ENCODE data around the gene LMO3.

Gene LMO3

DNA sequence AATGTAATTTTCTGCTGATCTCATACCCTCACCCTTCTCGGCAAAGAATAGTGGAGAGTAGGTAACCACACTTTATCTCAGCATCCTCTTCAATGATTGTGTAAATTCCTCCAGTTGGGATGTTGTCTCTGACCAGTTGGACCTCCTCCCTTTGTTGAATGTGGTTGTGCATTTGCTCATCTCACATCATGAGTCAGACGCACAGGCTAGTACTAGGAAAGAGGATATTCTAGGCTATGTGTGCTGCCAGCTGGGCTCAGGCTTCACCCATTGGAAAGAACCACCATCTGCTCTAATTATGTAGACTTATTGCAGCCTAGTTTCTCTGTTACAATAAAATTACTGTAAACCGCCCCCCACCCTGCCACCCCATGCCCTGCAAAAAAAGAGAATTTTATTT, 90.3 kb downstream of the LMO3 start:
- POLR2A ChIA-PET: no interaction called here
- TF ChIP-seq CTCF (IDR thresholded peaks at IDR 0.05; ENCODE audit: insufficient read depth, low read length, missing control alignments): no peak
- no peak for DNase-seq (ENCODE audit: low read depth, low spot score)
- CTCF ChIA-PET: no interaction called here
- no peak overlapping the region for H3K4me3 ChIP-seq (ENCODE audit: low read depth, low read length)

DNA sequence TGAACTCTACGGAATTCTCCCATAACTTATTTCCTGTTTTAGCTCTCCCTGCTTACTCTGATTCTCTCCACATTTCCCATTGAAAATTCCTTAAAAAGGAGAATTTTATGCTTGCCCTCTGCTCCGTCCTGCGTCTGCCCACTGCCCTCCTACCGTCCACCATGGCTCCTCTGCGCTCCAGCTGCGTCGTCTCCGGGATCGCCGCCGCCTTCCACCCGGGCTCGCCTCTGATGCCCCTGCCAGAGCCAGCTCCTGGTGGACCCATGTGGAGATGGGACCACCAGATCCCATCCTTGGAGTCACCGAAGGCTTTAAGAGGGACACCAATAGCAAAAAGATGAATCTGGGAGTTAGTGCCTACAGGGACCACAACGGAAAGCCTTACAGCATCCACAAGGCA, 92.7 kb downstream of the LMO3 start:
- TF ChIP-seq CTCF (IDR thresholded peaks at IDR 0.05; ENCODE audit: insufficient read depth, low read length, missing control alignments): no peak
- no peak overlapping the region for H3K4me3 ChIP-seq (ENCODE audit: low read depth, low read length)
- ChIA-PET CTCF (no interaction called here), POLR2A (no interaction called here)
- DNase-seq (ENCODE audit: low read depth, low spot score): no peak

GRCh38 chr12:16509411-16509810, 96.6 kb downstream of the LMO3 start:
- CTCF ChIA-PET: no interaction called here
- POLR2A ChIA-PET: no interaction called here
- no peak for TF ChIP-seq CTCF (IDR thresholded peaks at IDR 0.05; ENCODE audit: insufficient read depth, low read length, missing control alignments)

DNA sequence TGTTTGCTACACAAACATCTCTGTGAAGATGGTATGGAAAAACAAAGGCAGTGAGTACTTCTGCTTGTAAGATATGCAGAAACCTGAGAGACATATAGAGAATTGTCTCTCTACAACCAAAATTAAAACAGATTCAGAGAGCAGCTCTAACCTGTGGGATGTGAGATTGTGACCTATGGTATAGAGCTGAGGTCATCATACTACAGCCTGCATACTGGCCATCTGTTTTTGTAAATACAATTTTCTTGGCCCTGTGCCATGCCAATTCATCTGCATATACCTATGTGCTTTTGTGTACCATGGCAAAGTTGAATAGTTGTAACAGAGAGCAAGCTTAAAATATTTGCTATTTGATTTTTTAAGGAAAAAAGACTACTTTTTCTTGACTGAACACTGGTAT, 99.6 kb downstream of the LMO3 start:
- no peak overlapping the region for H3K4me3 ChIP-seq (ENCODE audit: low read depth, low read length)
- no peak for TF ChIP-seq CTCF (IDR thresholded peaks at IDR 0.05; ENCODE audit: insufficient read depth, low read length, missing control alignments)
- ChIA-PET CTCF (no interaction called here), POLR2A (no interaction called here)
- no peak for DNase-seq (ENCODE audit: low read depth, low spot score)

More at GRCh38 chr12:16509411-16509810, 96.6 kb downstream of the LMO3 start:
- no peak for DNase-seq (ENCODE audit: low read depth, low spot score)
- no peak overlapping the region for H3K4me3 ChIP-seq (ENCODE audit: low read depth, low read length)

- no peak overlapping the region for H3K4me3 ChIP-seq (ENCODE audit: low read depth, low read length)
- POLR2A ChIA-PET: no interaction called here
- no peak for TF ChIP-seq CTCF (IDR thresholded peaks at IDR 0.05; ENCODE audit: insufficient read depth, low read length, missing control alignments)
- DNase-seq (ENCODE audit: low read depth, low spot score): no peak
- CTCF ChIA-PET: no interaction called here
Measured at GRCh38 chr12:16504200-16504599, 101.8 kb downstream of the LMO3 start.

- POLR2A ChIA-PET: no interaction called here
- CTCF ChIA-PET: no interaction called here
Measured at GRCh38 chr12:16499611-16500010, 106.4 kb downstream of the LMO3 start.

More at GRCh38 chr12:16499611-16500010, 106.4 kb downstream of the LMO3 start:
- no peak for TF ChIP-seq CTCF (IDR thresholded peaks at IDR 0.05; ENCODE audit: insufficient read depth, low read length, missing control alignments)
- DNase-seq (ENCODE audit: low read depth, low spot score): no peak
- no peak overlapping the region for H3K4me3 ChIP-seq (ENCODE audit: low read depth, low read length)
